GM21529 (cell line): ENCODE results near the gene ARHGAP5.

Source experiments
- ATAC-seq: cut with Tn5 transposase; IDR thresholded peaks from one replicate; pipeline ENCODE4 v1.9.1; 2021; ENCODE audit not compliant: unreplicated experiment

The ARHGAP5 gene

DNA sequence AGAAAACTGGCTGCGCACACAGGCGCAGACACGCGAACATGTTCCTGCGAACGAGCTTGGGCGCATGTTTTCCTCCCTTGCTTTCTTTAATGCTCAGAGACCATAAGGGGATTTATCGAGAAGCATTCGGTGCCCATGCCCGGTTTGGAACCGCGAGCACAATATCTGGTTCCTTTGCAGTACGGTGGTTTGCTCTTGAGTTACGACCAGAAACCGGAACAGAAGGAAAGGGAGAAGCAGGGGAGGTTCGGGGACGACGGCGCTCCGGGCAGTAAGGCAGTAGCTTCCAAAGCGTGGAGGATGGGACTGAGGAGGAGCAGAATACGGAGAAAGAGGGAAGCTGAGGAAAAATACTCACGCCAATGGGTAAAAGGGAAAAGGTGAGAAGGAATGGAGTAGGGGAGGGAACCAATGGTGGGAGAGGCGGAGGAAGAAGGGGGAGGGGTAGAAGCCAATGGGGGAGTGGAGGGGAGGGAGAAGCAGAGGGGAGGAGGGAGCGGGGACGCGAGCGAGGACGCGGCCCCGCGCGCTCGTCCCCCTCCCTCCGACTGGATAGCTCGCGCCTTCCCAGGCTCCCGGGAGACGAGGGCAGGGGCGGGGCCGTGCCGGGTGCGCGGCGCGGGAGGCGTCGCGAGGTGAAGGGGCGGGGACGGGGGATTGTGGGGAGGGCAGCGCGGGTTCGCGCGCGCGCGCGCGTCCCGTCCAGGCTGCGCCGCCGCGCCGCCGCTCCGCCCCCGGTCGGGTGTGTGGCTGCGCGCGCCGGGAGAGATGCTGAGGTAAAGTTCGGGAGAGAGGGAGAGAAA is 625 bp upstream of the ARHGAP5 start:
- ATAC-seq = peak; percentile 55

DNA sequence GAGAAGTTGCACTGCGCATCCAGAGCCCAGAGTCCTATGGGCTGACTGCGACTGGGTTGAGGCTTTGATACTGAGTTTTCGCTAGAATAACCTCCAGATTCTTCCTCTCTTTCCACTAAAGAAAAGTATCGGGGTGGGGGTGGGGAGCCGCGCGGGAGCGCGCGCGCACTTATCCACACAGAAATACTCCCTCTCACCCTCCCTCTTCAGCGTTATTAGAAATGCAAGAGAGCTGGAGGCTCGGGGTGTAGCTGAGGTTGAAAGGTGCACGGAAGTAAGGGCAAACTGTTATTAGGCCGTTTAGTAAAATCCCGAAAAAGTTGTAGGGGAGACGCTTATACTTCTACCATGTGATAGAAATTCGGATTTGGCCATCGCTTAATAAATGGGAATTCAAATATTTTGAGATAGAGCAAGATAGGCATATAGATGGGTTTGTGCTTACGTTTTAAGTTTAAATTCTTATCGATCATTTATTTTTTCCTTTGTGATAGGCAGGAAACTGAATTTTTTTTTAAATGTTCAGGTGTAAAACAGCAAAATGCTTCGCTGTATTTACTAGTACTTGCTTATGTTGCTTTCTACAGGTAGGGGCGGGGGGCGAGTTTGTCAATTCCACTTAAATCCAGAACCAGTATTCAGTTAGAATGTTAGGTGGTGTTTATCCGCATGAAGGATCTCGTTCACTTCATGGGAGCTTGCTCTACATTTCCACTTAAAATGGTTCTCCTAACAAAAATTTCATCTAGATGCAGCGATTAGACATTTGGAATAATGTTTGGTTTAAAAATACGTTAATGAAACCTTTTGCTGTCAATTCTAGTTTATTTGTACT is 1.1 kb downstream of the ARHGAP5 start:
- ATAC-seq = peak; percentile 16

DNA sequence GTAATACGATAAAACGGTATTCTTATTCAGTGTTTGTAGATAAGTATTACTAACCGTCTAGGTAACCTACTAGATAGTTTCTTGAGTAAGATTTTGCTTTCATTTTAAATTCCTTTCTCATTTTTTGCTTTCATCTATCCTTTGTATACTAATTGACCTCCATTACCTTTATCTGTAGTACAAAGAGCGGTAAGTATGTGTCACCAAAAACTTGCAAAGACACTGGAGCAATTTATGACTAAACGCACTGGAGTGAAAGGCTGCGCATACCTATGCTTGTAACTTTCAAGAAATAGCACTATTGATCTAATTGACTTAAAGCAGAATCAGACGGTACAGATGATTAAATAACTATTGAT is 1.7 kb downstream of the ARHGAP5 start:
- ATAC-seq = no peak

DNA sequence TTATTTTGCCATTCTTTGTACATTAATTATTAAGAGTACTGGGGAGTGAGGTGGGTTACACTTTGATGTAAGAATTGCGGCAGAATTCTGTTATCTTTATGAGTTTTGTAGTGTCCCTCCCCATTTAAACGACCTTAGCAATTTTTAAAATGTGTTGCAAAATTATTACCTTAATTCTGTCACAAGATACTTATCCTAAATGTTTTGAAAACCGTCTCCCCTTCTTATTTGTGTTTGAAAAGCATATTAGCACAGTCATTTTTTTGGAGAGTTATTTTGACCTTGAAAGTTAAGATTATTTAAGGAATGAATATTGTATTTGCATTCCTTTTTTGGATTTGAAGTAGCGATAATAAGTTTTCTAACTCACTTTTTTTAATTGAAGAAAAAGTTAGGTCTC is 2.2 kb downstream of the ARHGAP5 start:
- no peak for ATAC-seq

DNA sequence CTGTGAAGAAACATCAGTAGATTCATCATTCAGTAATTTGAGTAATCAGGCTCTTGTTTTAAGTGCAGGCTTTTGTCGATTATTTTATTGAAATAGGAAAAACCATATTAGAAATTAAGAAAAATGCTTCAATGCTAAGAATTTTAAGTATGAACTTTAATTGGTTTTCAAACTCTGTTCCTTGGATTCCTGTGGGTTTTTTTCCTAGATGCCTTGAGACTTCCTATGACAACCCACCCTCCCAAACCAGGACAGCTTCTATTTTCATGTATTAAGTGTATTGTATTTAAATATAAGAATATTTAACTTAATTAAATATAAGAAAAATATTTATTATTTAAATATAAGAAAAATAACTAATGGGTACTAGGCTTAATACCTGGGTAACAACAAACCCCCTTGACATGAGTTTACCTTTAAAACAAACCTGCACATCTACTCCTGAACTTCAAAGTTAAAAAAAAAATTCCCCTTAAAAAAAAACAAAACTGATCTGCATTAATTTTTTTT is 3.0 kb downstream of the ARHGAP5 start:
- no peak for ATAC-seq

DNA sequence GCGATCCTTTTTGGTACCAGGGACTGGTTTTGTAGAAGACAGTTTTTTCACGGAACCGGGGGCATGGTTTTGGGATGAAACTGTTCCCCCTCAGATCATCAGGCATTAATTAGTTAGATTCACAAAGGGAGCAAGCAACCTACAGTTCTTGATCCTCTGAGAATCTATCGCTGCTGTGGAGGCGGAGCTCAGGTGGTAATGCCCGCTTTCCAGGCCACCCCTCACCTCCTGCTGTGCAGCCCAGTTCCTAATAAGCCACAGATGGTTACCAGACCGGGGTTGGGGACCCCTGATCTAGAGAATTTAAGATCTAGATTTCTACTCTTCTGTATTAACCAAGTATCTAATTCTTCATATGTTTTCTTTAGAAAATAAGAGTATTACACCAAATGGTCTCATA is 4.8 kb downstream of the ARHGAP5 start:
- no peak for ATAC-seq

DNA sequence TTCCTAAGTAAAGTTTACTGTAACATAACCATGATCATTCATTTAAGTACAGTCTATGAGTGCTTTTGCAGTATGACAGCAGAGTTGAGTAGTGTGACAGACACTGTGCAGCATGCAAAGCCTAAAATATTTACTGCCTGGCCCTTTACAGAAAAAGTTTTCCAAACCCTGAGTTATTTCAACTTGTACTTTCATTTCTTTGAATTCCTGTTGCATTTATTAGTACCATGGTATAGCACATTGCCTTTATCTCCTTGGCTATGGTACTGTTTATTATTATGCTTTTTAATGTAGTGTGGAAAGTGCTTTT is 6.2 kb downstream of the ARHGAP5 start:
- no peak for ATAC-seq

DNA sequence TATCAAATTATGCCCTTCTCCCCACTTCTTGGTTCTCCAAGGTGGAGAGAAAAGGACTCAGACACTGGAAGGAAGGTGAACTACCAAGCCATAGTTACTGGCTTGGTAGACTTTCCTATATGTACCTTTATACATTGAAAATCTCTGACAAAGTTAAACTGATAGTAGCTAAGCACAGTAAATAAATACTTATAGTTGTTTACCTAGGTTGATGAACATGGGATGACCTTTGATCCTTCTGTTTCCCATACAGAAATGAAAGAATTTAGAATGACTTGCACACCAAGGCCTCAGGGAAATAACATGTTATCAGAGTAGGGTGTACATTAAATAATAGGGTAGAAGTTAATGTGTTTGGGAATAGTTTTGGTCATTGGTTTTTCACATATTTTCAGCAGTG is 6.7 kb downstream of the ARHGAP5 start:
- no peak for ATAC-seq

DNA sequence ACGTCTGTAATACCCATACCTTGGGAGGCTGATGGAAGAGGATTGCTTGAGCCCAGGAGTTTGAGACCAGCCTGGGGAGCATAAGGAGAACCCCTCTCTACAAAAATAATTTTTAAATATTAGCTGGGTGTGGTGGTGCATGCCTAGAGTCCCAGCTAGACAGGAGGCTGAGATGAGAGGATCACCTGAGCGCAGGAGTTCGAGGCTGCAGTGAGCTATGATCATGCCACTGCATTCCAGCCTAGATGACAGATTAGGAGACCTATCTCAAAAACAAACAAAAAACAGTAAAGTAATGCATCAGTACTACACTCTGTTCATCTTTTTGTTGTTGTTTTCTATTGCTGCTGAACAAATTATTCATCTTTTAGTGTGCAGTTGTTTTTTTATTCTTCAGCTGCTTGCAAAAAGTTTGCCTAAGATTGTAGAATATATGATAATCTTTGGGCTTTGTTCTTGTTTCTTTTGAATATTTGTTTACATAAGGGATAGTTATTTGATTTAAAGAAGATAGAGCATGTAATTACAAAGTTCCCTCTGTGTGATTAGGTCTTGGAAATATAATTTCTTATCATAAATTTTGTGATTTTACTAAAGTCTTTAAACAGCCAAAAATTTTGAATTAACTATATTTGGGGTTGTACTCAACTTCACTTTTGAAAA is 8.2 kb downstream of the ARHGAP5 start:
- no peak for ATAC-seq

DNA sequence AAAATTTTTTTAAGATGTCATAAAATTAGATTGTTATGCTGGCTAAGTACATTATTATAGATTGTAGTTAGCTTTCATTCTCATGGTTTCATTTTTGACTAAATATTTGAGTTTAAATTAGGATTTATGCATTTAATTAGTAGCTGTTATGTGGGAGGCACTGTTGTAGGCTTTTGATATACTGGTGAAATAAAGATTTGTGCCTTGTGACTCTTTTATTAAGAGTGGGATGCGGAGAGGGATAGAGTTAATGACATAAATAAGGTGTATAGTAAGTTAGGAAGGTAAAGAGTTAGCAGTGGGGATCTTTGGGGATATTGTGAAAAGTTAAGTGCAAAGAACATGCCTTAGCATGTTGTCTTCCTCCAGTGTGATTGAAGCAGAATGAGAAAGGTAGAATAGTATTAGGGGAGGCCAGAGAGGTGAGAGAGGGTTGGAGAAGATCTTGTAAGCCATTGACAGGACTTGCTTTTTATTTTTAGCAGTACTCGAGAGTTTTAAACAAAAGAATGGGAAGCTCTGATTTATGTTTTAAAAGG is 8.8 kb downstream of the ARHGAP5 start:
- ATAC-seq = no peak

DNA sequence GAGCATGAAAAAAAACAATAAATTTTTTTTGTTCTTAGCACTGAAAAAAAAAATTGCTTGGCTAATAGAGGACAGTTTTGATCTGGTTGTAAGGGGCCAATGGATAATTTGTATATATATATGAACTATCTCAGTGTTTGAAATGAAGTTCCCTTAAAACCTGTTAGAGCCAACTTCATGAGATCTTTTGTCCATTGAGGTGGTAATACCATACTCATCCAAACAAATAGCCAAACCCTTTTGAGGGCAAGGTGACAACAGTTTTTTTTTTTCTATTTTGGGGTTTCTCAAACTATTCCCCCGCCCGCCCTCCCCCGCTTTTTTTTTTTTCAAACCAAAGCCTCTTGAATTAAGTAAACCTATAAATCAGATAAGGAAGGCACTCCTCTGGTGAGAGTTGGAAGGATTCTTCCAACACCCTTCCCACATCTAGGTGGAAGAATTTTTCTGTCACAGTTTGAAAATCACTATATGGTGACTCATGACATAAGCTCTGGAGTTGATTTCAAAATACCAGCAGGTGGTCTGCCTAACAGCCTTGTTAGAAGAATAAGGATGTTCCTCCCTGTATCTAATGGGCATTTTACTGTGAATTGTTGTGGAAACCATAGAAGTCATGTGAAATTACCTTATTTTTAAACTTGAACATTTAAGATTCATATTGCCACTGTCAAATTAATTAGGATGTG is 10.2 kb downstream of the ARHGAP5 start:
- ATAC-seq = no peak

DNA sequence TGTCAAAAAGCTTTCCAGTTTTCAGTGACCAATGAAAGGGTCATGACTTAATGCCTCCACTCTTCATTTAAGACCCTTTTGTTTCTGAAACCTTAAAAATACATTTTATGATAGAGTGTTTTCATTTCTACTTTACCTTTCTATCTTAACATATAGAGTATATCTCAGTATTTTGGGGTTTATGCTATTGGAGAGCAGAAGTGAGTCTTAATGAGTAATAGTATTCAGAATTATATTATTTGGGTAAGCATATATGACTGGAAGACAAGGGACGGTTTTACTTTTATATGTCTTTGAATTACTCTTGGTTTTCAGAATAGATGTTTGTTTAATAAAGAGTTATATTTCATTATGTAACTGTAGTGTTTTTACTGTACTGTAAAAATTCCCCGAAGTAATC is 10.8 kb downstream of the ARHGAP5 start:
- no peak for ATAC-seq

DNA sequence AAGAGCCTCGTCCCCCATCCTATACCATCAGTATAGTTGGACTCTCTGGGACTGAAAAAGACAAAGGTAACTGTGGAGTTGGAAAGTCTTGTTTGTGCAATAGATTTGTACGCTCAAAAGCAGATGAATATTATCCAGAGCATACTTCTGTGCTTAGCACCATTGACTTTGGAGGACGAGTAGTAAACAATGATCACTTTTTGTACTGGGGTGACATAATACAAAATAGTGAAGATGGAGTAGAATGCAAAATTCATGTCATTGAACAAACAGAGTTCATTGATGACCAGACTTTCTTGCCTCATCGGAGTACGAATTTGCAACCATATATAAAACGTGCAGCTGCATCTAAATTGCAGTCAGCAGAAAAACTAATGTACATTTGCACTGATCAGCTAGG is 13.6 kb downstream of the ARHGAP5 start:
- no peak for ATAC-seq

DNA sequence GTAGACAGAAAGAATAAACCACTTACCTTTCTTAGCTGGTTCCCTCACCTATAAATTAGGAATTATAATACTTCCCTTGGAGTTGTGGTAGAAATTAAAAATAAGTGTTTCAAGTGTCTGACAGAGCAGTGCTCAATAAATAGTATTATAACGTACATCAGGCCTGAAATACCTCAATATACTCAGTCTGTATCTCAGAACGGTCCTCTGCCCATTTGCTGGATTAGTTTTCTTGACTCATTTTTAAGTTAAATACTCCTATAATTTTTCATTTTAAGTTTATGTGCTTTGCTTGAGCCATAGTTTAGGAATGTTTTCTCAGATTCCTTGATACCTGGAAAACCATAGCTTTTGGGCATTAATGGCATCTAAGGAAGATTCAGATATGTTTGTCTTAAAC is 22.4 kb downstream of the ARHGAP5 start:
- ATAC-seq = no peak

DNA sequence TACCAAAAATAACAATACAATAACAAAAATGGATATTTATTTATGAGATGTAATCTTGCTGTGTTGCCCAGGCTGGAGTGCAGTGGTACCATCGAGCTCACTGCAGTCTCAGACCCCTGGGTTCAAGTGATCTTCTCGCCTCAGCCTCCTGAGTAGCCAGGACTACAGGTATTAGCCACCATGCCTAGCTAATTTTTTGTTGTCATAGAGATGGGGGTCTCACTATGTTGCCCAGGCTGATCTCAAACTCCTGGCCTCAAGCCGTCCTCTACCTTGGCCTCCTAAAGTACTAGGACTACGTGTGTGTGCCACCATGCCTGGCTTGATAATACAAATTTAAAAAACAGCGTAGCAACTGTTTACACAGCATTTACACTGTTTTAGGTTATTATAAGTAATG is 23.1 kb downstream of the ARHGAP5 start:
- no peak for ATAC-seq

DNA sequence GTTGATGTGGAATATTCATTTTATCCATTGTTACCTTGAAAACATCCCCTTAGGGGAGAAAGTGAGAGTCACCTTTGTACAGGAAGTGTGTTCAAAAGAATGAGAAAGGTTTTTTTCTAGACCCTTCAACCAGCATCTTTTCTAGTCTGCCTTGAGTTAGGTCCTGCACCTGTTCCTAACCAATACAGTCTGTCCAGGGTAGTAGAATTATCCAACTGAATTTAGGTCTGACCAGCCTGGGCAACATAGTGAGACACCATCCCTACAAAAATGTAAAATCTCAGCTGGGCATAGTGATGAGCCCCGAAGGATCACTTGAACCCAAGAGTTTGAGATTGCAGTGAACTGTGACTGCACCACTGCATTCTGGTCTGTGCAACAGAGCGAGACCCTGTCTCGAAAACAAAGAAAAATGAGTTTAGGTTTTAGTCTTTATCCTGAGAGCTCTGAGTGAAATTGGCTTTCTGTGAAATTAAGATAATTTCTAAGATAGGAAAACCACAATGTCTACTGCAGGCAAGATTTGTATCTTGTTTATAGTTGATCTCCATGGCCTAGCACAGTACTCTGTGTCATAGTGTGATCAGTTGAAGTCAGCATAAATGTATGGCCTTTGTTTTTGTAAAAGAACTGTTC is 25.2 kb downstream of the ARHGAP5 start:
- ATAC-seq = peak; percentile 78

DNA sequence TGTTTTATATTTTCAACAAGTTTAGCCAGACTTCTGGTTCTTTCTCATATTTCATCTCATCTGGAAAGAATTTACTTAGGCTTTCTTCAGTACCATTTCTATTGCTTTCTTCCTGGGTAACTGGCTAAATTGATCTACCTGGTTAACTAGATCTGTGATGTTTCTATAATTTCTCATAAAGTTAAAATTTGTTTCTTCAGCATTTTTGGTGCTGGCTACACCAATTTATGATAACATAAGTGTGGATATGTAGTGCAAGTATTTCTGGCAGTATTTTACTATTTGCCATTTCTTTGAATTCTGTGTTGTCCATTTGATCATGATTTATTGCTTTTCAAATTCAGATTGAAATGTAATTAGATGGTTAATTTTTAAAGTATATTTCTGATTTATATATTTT is 25.9 kb downstream of the ARHGAP5 start:
- no peak for ATAC-seq

DNA sequence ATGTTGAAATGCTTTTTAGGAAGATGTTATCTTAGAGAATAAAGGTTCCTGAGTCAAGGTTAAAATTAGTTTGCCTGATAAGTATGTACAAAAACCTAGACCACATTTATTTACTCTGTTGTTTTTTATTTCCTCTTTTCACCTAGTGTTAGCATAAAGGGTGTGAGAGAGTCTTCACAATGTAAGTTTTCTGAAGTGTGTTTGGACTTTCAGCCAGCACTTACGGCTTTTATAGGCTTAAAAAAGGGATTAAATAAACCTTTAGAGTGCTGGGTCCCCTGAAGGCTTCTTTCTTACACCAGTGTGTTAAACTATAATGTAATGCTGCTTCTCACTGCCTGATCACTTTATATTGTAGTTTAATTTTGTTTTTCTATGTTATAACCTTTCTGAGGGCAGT is 27.2 kb downstream of the ARHGAP5 start:
- no peak for ATAC-seq

DNA sequence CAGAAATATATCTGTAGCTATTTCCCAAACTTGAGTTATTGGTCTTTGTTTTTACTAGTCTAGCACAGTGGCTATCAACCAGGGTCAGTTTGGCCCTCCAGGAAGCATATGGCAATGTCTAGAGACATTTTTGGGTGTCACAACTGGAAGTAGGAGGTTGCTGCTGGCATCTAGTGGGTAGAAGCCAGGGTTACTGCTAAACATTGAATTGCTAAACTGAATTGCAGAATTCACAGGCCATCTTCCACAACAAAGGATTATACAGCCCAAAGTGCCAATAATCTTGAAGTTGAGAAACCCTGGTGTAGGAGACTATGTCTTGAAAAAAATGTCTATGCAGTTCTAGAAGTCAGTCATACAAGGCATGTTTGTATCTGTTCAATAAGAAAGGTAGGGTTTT is 27.7 kb downstream of the ARHGAP5 start:
- ATAC-seq = no peak

DNA sequence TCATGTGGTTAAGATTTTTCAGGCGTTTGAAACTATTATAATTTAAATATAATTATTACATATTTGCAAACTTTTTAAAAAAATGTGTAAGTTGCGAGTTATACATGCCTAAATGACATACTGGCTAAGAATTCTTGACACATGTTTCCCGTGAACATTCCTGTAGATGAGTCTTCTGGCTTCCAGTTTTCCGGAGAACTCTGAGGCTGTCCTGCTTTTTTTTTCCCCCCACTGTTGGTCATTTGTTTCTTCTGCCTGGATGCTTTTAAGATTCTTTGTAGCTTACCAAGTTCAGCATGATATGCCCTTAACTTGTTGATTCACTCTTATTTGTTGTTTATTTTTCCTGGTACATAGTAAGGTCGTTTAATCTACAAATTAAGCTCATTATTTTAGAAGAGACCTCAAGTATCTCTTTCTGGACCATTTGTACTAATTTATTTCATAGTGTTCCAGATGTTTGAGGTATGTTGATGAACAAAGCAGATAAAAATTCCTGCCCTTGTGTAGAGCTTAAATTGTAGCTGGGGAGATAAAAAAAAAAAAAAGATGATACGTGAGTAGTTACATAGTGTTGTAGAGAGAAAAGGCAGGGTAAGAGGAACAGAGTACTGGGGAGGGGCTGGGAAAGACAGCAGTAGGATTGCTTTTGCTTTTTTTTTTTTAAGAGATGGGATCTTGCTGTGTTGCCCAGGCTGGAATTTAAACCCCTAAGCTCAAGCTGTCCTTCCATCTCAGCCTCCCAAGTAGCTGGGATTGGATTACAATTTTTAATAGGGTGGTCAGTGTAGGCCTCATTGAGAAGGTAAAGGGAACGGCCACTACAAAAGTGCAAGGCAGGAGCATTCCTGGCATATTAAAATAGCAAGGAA is 32.8 kb downstream of the ARHGAP5 start:
- no peak for ATAC-seq
